CD14-positive monocyte (primary cell): ENCODE results near the gene IRX4. TPM values are rescaled to one million over a fixed set of nuclear protein-coding genes. Genes with fewer than 3 reads are reported as not detected.

Experiments
- DNase-seq, 3 donors: peaks; one replicate each; pipeline ENCODE4 v3.0.0-alpha.2; 2011 to 2022
- H2AFZ ChIP-seq: 2 replicates; pipeline ENCODE4 v1.6.0; 2012; ENCODE audit warnings: mild to moderate bottlenecking, low read depth, low read length, inconsistent platforms; ENCODE audit not compliant: insufficient read depth, poor library complexity, severe bottlenecking
- H3K27ac ChIP-seq, 2 donors: 1 replicate in 1 of 2; 2 replicates in 1 of 2; pipeline ENCODE4 v1.5.1; 2012 to 2013; ENCODE audit warnings: low read length in 2 of 2, control low read depth in 1 of 2, inconsistent platforms in 1 of 2, low read depth in 1 of 2, mild to moderate bottlenecking in 1 of 2
- H3K27me3 ChIP-seq, 2 donors: one replicate each; pipeline versions ENCODE4 v1.6.0 to v1.6.1; 2011 to 2013; ENCODE audit warnings: low read length in 2 of 2; ENCODE audit not compliant: control insufficient read depth in 2 of 2, insufficient read depth in 2 of 2
- H3K36me3 ChIP-seq, 2 donors: replicated peaks in 1 of 2; 1 replicate in 1 of 2; 2 replicates in 1 of 2; pipeline versions ENCODE4 v1.5.1 to v1.6.1; 2012 to 2013; ENCODE audit warnings: low read length in 2 of 2, control low read depth in 1 of 2, inconsistent platforms in 1 of 2, mild to moderate bottlenecking in 1 of 2; ENCODE audit not compliant: insufficient read depth in 2 of 2, control insufficient read depth in 1 of 2
- H3K4me1 ChIP-seq, 2 donors: 1 replicate in 1 of 2; 2 replicates in 1 of 2; pipeline versions ENCODE4 v1.5.1 to v1.6.1; 2012 to 2013; ENCODE audit warnings: low read length in 2 of 2, control low read depth in 1 of 2, inconsistent platforms in 1 of 2, mild to moderate bottlenecking in 1 of 2, moderate library complexity in 1 of 2; ENCODE audit not compliant: insufficient read depth in 2 of 2, control insufficient read depth in 1 of 2
- H3K4me2 ChIP-seq: replicated peaks from 2 replicates; pipeline ENCODE3; 2012; ENCODE audit warnings: low read length, moderate library complexity, mild to moderate bottlenecking; ENCODE audit not compliant: poor library complexity, severe bottlenecking; ENCODE audit errors: extremely low read depth
- H3K4me3 ChIP-seq, 3 experiments: fragments of 200-600 bp in 1 of 3; sonication (generic) in 1 of 3; replicated peaks in 1 of 3; 1 replicate in 2 of 3; 2 replicates in 1 of 3; pipeline ENCODE4 v1.5.1; 2011 to 2013; ENCODE audit warnings: low read length in 3 of 3, mild to moderate bottlenecking in 3 of 3, control low read depth in 2 of 3, low read depth in 2 of 3, inconsistent platforms in 1 of 3, moderate library complexity in 1 of 3
- H3K79me2 ChIP-seq: 2 replicates; pipeline ENCODE4 v1.6.0; 2012; ENCODE audit warnings: mild to moderate bottlenecking, control low read depth, inconsistent platforms, low read length, moderate library complexity; ENCODE audit not compliant: insufficient read depth
- H3K9ac ChIP-seq: 2 replicates; pipeline ENCODE4 v1.6.0; 2017; ENCODE audit warnings: low read length, mild to moderate bottlenecking; ENCODE audit not compliant: insufficient read depth, poor library complexity, severe bottlenecking
- H3K9me3 ChIP-seq, 2 donors: replicated peaks in 1 of 2; 1 replicate in 1 of 2; 2 replicates in 1 of 2; pipeline versions ENCODE4 v1.5.1 to v1.6.1; 2012 to 2013; ENCODE audit warnings: low read length in 2 of 2, control low read depth in 1 of 2; ENCODE audit not compliant: control insufficient read depth in 1 of 2, insufficient read depth in 1 of 2
- H4K20me1 ChIP-seq: 2 replicates; pipeline ENCODE4 v1.6.0; 2012; ENCODE audit warnings: mild to moderate bottlenecking, low read length, control low read depth, moderate library complexity; ENCODE audit not compliant: insufficient read depth
- H3K27ac Mint-ChIP-seq, 7 donors: one replicate each; pipeline ENCODE4 v1.8.0; 2020; ENCODE audit warnings: mild to moderate bottlenecking in 7 of 7, mixed read lengths in 7 of 7, moderate library complexity in 6 of 7, inconsistent platforms in 2 of 7
- H3K27me3 Mint-ChIP-seq, 3 donors: one replicate each; pipeline ENCODE4 v1.8.0; 2021 to 2022; ENCODE audit warnings: low read depth in 3 of 3, mild to moderate bottlenecking in 3 of 3, mixed read lengths in 3 of 3, moderate library complexity in 3 of 3, inconsistent platforms in 1 of 3
- H3K36me3 Mint-ChIP-seq, 2 donors: one replicate each; pipeline ENCODE4 v1.8.0; 2020; ENCODE audit warnings: mixed read lengths in 2 of 2, inconsistent platforms in 1 of 2, mild to moderate bottlenecking in 1 of 2
- H3K4me1 Mint-ChIP-seq: one replicate; pipeline ENCODE4 v1.8.0; 2020; ENCODE audit warnings: mild to moderate bottlenecking, mixed read lengths
- H3K4me3 Mint-ChIP-seq, 2 donors: one replicate each; pipeline ENCODE4 v1.8.0; 2020; ENCODE audit warnings: mild to moderate bottlenecking in 2 of 2, mixed read lengths in 2 of 2, moderate library complexity in 1 of 2
- H3K9me3 Mint-ChIP-seq, 7 donors: one replicate each; pipeline ENCODE4 v1.8.0; 2020 to 2022; ENCODE audit warnings: mixed read lengths in 7 of 7, mild to moderate bottlenecking in 6 of 7, moderate library complexity in 6 of 7, inconsistent platforms in 2 of 7
- WGBS: methylation state at CpG from one replicate; pipeline ENCODE4 v1.1.5; 2013; ENCODE audit warnings: missing lambda C conversion rate; ENCODE audit not compliant: insufficient coverage; 5-methylcytosine and 5-hydroxymethylcytosine counted together
- intact Hi-C, 2 donors: fragments of 100-400 bp; cut with micrococcal nuclease; formaldehyde crosslinking; loops; one replicate each; pipeline versions ENCODE4 v1.15.0 to v1.15.1; 2023
- polyA plus RNA-seq, 3 donors: library from polyadenylated mRNA; depleted of rRNA in 1 of 3; unstranded in 2 of 3; stranded (reverse) in 1 of 3; fragments of 300-500 nt in 2 of 3; fragments of >200 nt in 1 of 3; fragmentation: Illumina TruSeq in 2 of 3; gene quantifications; 1 replicate in 2 of 3; 2 replicates in 1 of 3; pipeline ENCODE4 v1.2.3, GENCODE V29; 2012 to 2021
- TF ChIP-seq, protein P1 (sequence below): fragments of 200-600 bp; IDR thresholded peaks from one replicate; pipeline ENCODE4 v1.8.0; 2022; ENCODE audit warnings: antibody characterized with exemption, mild to moderate bottlenecking

IRX4 gene
- polyA plus RNA-seq, 3 donors = not detected

DNA sequence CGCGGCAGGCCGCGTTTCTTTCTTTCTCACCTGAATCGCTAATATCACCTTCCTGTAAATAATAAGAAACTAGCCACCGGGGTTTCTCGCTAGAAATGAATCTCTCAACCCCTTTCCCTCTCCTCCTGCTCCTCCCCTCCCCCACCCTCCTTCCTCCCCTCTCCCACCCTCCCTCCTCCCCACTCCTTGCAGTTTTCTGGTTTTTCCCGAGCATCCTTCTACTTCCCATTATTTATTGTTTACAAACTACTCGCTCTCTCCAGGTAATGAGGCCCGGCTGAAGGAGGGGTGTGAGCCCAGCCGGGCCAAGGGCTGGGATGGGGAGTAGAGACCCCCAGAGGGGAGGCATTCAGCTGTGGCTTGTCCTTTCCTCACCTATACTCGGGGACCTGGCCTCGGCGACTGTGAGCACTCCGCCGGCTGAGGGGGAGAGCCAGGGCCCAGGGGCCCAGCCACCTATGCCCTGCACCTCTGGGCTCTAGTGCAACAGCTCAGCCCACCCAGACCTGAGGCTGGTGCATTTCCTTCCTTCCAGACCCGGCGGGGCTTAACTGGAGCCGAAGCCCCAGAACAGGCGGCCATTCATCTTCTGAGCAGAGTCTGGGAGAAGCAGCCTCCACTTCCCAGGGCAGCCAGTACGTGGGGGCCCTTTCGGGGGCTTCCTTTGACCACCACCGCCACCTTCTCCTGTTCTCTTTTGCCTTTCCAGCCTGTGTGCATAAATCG is 2.1 kb upstream of the IRX4 start:
- Histone ChIP-seq H3K4me2 (no peak overlapping the region), H3K27ac (no peak overlapping the region), H3K4me3 (no peak overlapping the region), H2AFZ (no peak overlapping the region), H3K9ac (no peak overlapping the region), H3K36me3 (no peaks in the 10 kb centered on the region), H3K9me3 (peaks cover 0 to 11% of the 10 kb centered on the region in 2 donors), H3K79me2 (no peaks in the 10 kb centered on the region), H3K4me1 (no peaks in the 10 kb centered on the region), H4K20me1 (no peaks in the 10 kb centered on the region), H3K27me3 (peaks cover 28 to 81% of the 10 kb centered on the region in 2 donors)
- TF ChIP-seq, protein P1, sequence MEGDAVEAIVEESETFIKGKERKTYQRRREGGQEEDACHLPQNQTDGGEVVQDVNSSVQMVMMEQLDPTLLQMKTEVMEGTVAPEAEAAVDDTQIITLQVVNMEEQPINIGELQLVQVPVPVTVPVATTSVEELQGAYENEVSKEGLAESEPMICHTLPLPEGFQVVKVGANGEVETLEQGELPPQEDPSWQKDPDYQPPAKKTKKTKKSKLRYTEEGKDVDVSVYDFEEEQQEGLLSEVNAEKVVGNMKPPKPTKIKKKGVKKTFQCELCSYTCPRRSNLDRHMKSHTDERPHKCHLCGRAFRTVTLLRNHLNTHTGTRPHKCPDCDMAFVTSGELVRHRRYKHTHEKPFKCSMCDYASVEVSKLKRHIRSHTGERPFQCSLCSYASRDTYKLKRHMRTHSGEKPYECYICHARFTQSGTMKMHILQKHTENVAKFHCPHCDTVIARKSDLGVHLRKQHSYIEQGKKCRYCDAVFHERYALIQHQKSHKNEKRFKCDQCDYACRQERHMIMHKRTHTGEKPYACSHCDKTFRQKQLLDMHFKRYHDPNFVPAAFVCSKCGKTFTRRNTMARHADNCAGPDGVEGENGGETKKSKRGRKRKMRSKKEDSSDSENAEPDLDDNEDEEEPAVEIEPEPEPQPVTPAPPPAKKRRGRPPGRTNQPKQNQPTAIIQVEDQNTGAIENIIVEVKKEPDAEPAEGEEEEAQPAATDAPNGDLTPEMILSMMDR = no peak
- no peaks in the 10 kb centered on the region for H3K4me1 Mint-ChIP-seq
- intact Hi-C loops = no loop called here
- whole genome bisulfite sequencing = 3% methylated on average over 9 of the region's 24 CpGs
- peak overlapping the region in 1 of 2 donors; percentile 73 for H3K4me3 Mint-ChIP-seq
- DNase-seq = no peak
- H3K9me3 Mint-ChIP-seq = peaks cover 0 to 17% (median 1%) of the 10 kb centered on the region in 7 donors
- peaks cover 69 to 94% (median 78%) of the 10 kb centered on the region in 3 donors for H3K27me3 Mint-ChIP-seq
- peak overlapping the region in 1 of 7 donors; percentile 43 for H3K27ac Mint-ChIP-seq
- no peaks in the 10 kb centered on the region for H3K36me3 Mint-ChIP-seq

DNA sequence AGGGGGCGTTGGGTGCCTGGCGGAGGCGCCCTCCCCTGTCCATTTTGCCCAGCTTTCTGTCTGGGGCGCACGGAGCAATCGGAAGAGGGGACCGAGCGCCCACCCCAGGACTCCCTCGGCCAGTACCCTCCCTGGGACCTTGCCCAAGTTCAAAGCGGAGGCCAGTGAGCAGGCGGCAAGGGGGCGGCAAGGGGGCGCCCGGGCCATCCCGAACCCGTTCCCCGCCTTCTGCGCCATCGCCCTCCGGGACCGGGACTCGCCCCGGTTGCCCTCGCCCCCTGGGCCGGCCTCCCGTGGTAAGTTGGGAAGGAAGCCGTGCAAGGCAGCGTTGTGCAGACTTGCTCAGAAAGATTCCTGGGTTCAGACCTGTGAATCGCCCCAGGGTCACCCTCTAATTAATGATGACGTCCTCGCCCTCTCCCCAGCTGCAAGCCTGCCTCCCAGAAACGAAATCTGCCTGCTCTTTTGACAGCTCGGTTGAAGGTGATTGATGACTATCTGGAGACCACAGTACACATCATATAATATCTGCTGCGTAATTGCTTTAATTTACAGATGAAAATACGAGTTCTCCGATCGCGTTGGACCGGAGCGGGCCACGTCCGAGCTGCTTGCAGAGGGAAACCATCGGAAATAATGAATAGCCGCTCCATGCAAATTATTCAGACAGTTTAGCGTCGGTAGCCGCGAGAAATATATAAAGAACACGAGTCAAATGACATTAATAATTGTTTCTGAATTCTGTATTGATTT is 1.4 kb upstream of the IRX4 start:
- H3K27ac Mint-ChIP-seq = no peak overlapping the region
- no peaks in the 10 kb centered on the region for H3K36me3 ChIP-seq
- no peak overlapping the region for H3K9ac ChIP-seq
- peaks cover 0 to 21% (median 4%) of the 10 kb centered on the region in 7 donors for H3K9me3 Mint-ChIP-seq
- no peak overlapping the region for H2AFZ ChIP-seq
- H3K27ac ChIP-seq = no peak overlapping the region
- no peak overlapping the region for H3K4me3 ChIP-seq
- H4K20me1 ChIP-seq = no peaks in the 10 kb centered on the region
- TF ChIP-seq, protein P1 = no peak
- no peaks in the 10 kb centered on the region for H3K4me1 Mint-ChIP-seq
- 3% methylated on average over 34 of the region's 49 CpGs for WGBS
- H3K27me3 ChIP-seq = peaks cover 30 to 89% of the 10 kb centered on the region in 2 donors
- peaks cover 2 to 4% of the 10 kb centered on the region in 2 donors for H3K36me3 Mint-ChIP-seq
- no peak for DNase-seq
- H3K27me3 Mint-ChIP-seq = peaks cover 75 to 94% (median 81%) of the 10 kb centered on the region in 3 donors
- H3K4me1 ChIP-seq = no peaks in the 10 kb centered on the region
- peak overlapping the region in 1 of 2 donors; percentile 70 for H3K4me3 Mint-ChIP-seq
- no peaks in the 10 kb centered on the region for H3K79me2 ChIP-seq
- H3K4me2 ChIP-seq = no peak overlapping the region
- H3K9me3 ChIP-seq = peaks cover 0 to 11% of the 10 kb centered on the region in 2 donors
- intact Hi-C loops = no loop called here
